D721Med (cell line): ENCODE results near the gene UVRAG.

ENCODE experiments used
- DNase-seq: peaks from one replicate; pipeline ENCODE4 v3.0.0; 2011; ENCODE audit warnings: low spot score; ENCODE audit not compliant: insufficient read length
- FAIRE-seq: peaks from 2 replicates; lab custom pipeline; 2011; peaks lifted over from hg19 to GRCh38; lab: Jason Lieb, UNC
- TF ChIP-seq, protein P1 (sequence below): IDR thresholded peaks from 2 replicates; pipeline ENCODE4 v1.5.1; 2012; ENCODE audit warnings: mild to moderate bottlenecking, control low read depth; ENCODE audit not compliant: insufficient read depth; ENCODE audit errors: missing control alignments

Gene UVRAG

GRCh38 chr11:76163289-76163880 is 348.4 kb downstream of the UVRAG start:
- FAIRE-seq = no peak
- no peak for DNase-seq
- TF ChIP-seq, protein P1, sequence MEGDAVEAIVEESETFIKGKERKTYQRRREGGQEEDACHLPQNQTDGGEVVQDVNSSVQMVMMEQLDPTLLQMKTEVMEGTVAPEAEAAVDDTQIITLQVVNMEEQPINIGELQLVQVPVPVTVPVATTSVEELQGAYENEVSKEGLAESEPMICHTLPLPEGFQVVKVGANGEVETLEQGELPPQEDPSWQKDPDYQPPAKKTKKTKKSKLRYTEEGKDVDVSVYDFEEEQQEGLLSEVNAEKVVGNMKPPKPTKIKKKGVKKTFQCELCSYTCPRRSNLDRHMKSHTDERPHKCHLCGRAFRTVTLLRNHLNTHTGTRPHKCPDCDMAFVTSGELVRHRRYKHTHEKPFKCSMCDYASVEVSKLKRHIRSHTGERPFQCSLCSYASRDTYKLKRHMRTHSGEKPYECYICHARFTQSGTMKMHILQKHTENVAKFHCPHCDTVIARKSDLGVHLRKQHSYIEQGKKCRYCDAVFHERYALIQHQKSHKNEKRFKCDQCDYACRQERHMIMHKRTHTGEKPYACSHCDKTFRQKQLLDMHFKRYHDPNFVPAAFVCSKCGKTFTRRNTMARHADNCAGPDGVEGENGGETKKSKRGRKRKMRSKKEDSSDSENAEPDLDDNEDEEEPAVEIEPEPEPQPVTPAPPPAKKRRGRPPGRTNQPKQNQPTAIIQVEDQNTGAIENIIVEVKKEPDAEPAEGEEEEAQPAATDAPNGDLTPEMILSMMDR = no peak

DNA sequence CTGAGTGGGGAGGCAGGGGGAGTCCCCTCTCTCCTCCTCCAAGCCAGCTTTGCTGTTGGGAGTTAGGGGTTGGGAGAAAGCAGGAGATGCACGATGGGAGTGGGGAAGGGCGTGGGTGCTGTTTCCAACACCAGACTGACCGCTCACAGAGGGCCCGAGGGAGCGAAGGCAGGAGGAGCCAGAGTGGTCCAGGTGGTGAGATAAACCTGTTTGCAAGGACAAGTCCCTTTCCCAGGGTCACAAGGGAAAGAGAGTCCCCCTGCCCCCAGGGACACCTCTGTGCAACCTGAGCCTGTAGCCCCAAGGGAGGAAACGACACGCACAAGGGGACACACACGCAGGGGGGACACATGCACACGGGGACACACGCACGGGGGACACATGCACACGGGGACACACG is 349.1 kb downstream of the UVRAG start:
- TF ChIP-seq, protein P1 = no peak
- no peak for DNase-seq
- no peak for FAIRE-seq

DNA sequence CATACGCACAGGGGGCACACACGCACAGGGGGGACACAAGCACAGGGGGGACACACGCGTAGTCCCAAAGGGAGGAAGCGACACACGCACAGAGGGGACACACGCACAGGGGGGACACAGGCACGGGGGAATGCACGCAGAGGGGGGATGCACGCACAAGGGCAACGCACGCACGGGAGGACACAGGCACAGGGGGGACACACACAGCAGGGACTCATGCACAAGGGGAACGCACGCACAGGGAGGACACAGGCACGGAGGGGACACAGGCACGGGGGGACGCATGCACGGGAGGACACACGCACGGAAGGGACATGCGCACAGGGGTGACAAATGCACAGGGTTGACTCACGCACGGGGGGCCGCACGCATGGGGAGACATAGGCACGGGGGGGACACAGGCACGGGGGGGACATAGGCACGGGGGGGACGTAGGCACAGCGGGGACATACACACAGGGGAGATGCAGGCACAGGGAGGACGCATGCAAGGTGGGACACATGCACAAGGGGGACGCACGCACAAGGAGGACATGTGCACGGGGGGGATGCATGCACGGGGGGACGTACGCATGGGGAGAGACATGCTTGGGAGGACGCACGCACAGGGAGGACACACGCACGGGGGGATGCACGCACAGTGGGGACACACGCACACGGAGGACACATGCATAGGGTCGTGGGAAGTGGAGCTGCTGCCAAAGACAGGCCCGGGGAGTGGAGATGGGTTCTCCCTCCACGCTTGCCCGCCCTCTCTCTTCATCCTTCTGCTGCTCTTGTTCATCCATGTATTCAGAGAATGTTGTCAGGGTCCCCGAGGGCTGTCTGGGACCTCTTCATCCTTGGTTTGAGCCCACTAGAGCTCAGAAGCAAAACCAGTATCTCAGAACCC is 350.1 kb downstream of the UVRAG start:
- FAIRE-seq = no peak
- no peak for DNase-seq
- TF ChIP-seq, protein P1 = no peak

DNA sequence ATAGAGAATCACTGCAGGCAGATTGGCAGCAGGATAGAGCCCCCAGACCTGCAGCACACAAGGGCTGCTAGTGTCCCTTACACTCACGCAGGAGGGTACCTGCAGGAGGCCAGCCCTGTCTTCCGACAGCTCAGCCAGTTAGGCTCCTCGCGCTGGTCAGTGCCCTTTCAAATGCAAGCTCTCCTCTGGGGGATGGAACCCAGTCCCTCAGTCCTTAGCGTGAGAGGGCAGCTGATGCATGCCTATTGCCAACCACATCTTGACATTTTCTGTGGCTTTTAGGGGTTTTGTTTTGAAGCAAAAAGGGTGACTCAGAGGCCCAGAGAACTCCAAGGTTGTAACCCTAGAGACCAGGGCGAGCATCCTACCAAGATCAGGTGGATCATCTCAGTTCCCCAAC is 351.3 kb downstream of the UVRAG start:
- FAIRE-seq = no peak
- TF ChIP-seq, protein P1 = no peak
- no peak for DNase-seq

DNA sequence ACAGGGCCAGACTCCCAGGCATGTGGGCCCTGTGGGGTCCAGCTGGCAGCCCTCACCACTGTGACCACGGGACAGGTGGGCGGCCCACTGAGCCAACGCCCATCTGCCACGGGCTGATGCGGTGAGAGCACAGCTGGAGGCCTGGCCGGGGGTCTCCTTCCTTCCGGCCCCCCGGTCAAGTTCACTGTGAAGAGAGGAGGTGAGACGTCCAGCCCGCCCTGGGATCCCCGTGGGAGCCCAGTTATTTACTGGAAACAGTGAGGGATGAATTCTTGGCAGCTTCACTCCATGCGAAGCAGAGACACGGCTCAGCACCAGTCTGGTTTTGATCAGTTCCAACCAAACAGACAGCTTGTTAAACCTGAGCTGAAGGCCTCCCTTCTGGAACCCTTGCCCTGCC is 352.6 kb downstream of the UVRAG start:
- FAIRE-seq = no peak
- DNase-seq = no peak
- TF ChIP-seq, protein P1 = no peak

- no peak for FAIRE-seq
- TF ChIP-seq, protein P1 = no peak
Measured at GRCh38 chr11:76169473-76169896, 354.5 kb downstream of the UVRAG start.

DNA sequence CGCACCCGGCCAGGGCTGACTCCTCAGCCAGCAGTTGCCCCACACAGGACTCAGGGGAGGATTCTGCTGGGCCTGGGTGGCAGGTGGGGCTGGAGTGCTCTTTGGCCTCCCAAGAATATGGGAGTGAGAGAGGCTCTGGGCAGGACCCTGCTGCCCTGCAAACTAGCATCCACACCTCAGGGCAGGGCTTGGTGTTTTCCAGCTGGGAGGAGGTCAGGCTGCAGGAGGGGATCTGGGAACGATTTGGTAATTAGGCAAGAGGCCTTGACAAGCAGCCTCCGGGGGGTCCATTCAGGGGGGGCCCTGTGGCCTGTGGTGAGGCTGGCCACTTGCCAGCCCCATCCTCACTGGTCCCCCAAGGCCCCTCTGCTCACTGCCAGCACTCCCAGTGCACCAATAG is 355.5 kb downstream of the UVRAG start:
- no peak for DNase-seq
- TF ChIP-seq, protein P1 = no peak
- FAIRE-seq = no peak

More at GRCh38 chr11:76169473-76169896, 354.5 kb downstream of the UVRAG start:
- no peak for DNase-seq
